Stimulated activated naive CD8-positive, alpha-beta T cell treated with anti-CD3 and anti-CD28 coated beads, Interleukin-15, Interleukin-2, amounts not matched to agents 100 U/mL and 50 U/mL, for 24 hours (primary cell): ENCODE measurements around the gene DNM3.

Source experiments
- ATAC-seq: fragments of 150-1000 bp; cut with Tn5 transposase; one replicate; pipeline ENCODE4 v1.10.0; 2021
- DNase-seq: peaks from one replicate; pipeline ENCODE4 v3.0.0; 2021

Gene DNM3

DNA sequence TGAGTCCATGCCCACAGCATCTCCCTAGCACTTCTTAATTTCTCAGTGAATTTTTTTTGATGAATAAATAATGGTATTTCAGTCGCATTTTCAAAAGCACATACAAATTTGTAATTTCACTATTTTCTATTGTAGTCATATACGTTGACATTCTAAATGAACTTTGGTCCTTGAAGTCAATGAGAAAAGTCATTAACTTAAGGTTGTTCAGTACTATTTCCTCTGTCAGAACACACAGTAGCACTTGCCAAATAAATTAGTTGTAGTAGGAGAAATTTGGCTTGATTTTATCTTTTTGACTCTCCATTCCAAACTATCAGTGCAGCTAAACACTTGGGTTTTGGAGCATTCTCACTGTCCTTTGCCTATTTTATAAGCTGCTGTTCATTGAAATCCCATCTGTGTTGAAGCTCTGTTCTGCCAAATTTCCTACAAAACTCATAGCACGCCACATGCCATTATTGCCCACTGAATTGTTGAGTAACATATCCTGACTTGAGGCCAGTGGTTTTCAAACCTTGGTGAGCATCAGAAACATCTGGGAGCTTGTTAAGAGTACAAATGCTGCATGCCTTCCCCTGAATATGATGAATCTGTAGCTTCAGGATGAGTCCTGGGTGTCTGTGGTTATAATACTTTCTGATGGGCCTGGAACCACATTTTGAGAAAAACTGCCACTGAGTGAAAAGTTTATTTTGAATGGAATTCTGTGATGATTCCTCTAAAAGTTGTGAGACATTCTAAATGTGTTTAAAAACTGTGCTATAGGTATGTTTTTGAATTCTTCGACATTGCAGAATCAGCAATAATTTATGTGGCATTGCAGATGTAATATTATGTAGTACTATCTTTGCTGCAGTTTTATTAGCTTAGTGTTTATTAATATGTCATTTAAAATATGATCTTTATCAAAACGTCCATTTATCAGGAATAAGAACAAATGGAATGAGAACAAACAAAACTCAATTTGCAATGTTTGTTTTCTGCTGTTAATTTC lies 78.9 kb downstream of the DNM3 start:
- DNase-seq (no peak), ATAC-seq (no peak)

GRCh38 chr1:171922999-171923398 lies 81.7 kb downstream of the DNM3 start:
- no peak for DNase-seq
- peak; percentile 69 for ATAC-seq

- ATAC-seq: no peak
These were observed 87.8 kb downstream of the DNM3 start for GRCh38 chr1:171929121-171929520.

GRCh38 chr1:171931752-171932151 lies 90.5 kb downstream of the DNM3 start:
- no peak for ATAC-seq
- no peak for DNase-seq

More at GRCh38 chr1:171929121-171929520, 87.8 kb downstream of the DNM3 start:
- no peak for DNase-seq

DNA sequence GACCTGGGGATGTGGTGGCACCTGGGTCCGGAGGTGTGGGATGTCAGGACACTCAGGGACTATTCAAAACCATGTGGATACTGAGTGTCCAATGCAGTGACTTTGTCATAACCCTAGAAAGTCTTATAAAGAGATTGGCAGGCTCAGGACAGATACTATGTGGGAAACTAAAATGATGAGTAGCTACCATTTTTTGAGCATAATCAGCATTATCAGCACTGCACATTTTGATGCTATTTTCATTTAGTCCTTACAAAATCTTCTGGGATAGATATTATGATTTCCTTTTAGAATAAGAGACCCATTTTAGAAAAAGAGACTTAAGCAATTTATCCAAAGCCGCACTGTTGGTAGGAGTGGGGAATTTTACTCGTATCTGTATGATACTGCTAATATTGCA lies 93.4 kb downstream of the DNM3 start:
- DNase-seq: no peak
- ATAC-seq: no peak

DNA sequence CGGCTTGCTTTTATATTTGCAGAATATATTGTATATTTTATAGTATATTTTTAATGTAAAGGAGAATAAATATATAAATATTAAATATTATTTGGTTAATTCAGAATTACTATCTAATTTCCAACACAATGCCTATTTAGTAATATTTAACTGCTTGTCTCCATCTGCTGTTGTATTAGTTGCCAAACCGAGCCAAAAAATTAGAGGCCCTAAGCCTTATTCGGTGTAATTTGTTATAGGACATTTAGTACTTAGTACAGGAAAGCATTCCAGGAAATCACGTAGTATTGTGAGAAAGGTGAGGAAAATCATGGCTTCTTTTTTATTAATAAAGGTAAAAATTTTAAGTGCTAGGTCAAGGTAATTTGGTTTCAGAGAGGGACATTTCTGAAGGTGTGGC lies 93.8 kb downstream of the DNM3 start:
- DNase-seq (no peak), ATAC-seq (no peak)

- ATAC-seq (no peak), DNase-seq (no peak)
These were observed 94.4 kb downstream of the DNM3 start for GRCh38 chr1:171935664-171936063.

DNA sequence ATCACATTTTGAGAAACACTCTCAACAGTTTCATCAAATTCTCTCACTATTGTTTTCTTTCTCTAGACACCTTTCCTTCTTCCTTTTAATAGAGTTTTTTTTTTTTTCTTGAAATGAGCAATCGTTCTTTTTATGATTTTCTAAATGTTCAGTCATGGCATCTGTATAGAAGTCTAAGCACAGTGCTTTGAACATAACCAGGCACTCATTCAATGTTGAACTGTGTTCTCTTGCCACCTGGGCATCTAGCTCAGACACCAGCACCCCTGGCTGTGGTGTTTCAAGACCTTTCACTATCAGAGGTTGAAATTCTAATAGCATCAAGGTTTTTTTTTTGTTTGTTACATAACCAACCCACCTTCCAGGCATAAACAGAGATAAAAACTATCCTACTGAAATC lies 96.6 kb downstream of the DNM3 start:
- ATAC-seq: no peak
- no peak for DNase-seq

DNA sequence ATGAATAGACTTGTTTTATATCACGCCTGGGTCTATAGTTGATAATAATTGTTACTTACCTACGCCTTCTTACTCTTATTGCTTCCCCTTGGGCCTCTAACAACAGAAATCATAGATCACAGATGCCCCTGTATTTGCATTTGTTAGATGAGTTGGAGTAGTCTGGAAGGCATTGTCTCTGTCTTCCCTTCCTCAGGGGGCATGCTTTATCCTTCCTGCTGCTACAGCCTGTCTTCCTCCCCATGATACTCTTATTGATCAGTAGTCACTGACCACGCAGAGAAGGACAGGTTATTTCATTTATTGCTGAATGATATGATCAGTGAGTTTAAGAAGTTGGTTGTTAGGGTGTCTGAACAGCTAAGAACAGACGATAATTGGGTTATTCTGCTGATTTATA lies 98.4 kb downstream of the DNM3 start:
- no peak for ATAC-seq

GRCh38 chr1:171940368-171940767 lies 99.1 kb downstream of the DNM3 start:
- ATAC-seq: no peak
- no peak for DNase-seq

More for the DNA sequence above, 98.4 kb downstream of the DNM3 start:
- DNase-seq: no peak

GRCh38 chr1:171941920-171942319 lies 100.6 kb downstream of the DNM3 start:
- ATAC-seq (no peak), DNase-seq (no peak)

GRCh38 chr1:171943973-171944561 lies 102.8 kb downstream of the DNM3 start:
- ATAC-seq: no peak
- DNase-seq: no peak

DNA sequence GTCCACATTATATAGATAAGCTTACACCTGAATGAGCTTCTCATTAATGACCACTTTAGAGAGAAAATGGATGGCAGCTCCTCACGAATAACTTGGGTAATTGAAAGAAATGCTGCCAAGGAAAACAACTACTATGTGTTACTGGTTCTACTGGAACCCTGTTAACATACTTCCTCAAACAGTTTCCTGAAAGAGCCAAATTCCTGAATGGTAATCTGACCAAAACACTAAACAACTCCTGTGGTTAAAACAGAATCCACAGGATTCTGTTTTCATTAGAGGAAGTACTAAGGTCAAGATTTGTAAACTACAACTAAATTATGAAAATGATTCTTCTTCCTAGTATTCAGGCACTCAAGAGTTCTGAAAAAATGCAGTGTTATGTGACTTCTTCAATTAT lies 107.2 kb downstream of the DNM3 start:
- no peak for ATAC-seq
- DNase-seq: no peak

DNA sequence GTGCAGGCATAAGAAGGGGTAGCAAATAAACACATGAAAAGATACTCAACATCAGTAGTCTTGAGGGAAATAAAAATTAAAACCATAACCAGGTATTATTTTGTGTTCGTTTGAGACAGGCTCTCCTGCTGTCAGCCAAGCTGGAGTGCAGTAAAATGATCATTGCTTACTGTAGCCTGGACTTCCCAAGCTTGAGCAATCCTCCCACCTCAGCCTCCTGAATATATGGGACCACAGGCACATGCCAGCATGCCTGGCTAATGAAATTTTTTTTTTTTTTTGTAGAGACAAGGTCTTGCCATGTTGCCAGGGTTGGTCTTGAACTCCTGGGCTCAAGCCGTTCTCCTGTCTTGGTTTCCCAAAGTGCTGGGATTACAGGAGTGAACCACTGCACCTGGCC lies 108.0 kb downstream of the DNM3 start:
- no peak for DNase-seq
- no peak for ATAC-seq

DNA sequence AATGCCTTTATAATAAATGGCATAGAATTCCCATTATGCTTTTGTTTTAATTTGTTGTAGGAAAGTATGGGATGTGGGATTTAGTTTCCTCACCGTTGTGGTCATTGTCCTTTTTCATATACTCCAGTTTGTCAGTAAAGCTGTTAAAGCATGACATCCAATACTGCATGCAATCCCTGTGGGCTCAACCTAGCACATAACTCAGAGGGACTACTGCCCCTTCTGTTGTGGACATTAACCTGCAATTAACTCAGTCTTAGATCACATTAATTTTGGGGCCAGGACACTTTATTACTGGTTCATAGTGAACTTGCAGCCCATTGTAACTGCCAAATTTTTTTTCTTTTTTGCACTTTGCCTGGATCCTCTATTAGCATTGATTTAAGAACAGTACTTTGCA lies 112.5 kb downstream of the DNM3 start:
- ATAC-seq (no peak), DNase-seq (no peak)

DNA sequence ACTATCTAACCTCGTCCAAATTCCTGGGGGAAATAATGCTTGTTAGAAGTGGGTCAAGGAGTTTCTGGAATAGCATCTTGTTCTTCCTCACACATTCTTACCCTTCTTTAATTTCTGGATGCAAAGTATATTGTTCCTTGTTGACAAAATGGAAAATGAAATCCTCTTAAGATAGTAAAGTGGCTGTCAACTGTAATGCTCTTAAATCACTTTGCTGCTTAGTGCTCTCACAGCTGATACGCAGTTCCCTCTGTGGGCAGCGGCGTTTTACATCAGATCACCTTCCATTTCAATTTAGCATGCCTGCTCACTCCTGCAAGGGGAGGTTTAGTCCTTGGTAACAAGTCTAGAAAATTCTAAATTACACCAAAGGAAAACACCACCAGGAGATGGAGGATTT lies 113.1 kb downstream of the DNM3 start:
- ATAC-seq: no peak

GRCh38 chr1:171961861-171962260 lies 120.6 kb downstream of the DNM3 start:
- no peak for DNase-seq
- no peak for ATAC-seq

More for the DNA sequence above, 113.1 kb downstream of the DNM3 start:
- no peak for DNase-seq

- ATAC-seq: no peak
These were observed 122.5 kb downstream of the DNM3 start for GRCh38 chr1:171963762-171964161.

GRCh38 chr1:171965777-171966176 lies 124.5 kb downstream of the DNM3 start:
- ATAC-seq (no peak), DNase-seq (no peak)

More at GRCh38 chr1:171963762-171964161, 122.5 kb downstream of the DNM3 start:
- DNase-seq: no peak

GRCh38 chr1:171966426-171967220 lies 125.3 kb downstream of the DNM3 start:
- ATAC-seq: no peak

DNA sequence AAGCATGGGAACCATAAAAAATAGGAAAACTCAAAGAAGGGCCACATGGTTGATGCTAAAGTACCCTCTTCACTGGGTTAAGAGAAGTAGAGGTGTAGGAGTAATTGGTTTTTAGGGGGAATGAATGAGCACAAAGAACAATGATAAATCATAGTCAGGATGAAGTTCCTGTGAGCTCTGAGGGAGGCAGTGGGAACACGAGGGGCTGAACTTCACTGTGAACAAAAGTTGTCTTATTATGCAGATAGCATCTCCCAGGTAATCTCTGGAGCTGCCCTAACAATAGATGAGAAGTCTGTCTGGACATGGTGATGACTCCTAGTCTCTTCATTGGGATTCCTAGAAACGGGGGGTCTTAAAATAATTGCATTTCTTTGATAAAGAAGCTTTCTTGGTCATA lies 127.9 kb downstream of the DNM3 start:
- DNase-seq: no peak
- no peak for ATAC-seq

More at GRCh38 chr1:171966426-171967220, 125.3 kb downstream of the DNM3 start:
- DNase-seq: no peak

DNA sequence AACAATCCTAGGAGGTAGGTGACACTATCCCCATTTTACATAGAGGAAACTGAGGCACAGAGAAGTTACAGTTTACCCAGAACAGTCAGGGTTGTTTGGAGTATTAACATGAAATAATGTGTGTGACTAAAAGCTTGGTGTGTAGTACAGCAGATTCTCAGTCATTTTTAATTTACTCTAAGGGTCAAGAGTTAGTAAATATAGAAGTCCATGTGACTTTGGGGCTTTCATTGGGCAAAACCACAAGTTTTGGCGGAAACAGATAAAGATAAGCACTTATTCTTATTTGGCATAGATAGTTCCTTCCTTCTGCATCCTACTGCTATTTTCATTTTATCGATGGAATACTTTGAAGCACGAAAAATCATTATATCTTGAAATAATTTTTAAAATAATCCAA lies 128.5 kb downstream of the DNM3 start:
- DNase-seq (no peak), ATAC-seq (no peak)

GRCh38 chr1:171972846-171973245 lies 131.5 kb downstream of the DNM3 start:
- ATAC-seq: no peak

More at GRCh38 chr1:171972846-171973245, 131.5 kb downstream of the DNM3 start:
- DNase-seq: no peak
